HTERT RPE-1 (cell line): Measurements from ENCODE around the gene ATCAY.
"Not testable (repeated sequence)": the region's sequence is repeated elsewhere in the genome, so short reads cannot be mapped to it uniquely, and the experiment has no call there.

ENCODE experiments used
- in situ Hi-C: fragments of 300-500 bp; cut with MboI; formaldehyde crosslinking; loops from 4 replicates; pipeline ENCODE4 v1.14.3; 2020; ENCODE audit warnings: low sequenced_read_pairs

The ATCAY gene

DNA sequence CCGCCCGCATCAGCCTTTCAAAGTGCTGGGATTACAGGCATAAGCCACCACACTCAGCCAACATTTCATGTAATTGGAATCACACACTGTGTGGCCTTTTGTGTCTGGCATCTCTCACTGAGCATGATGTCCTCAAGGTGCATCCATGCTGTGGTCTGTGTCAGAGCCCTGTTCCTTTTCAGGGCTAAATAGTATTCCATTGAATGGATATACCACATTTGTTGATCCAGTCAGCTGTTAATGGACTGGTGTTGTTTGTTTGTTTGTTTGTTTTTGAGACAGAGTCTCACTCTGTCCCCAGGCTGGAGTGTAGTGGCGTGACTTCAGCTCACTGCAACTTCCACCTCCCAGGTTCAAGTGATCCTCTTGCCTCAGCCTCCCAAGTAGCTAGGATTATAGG, 17.9 kb downstream of the ATCAY start:
- in situ Hi-C loops, result no loop called here

DNA sequence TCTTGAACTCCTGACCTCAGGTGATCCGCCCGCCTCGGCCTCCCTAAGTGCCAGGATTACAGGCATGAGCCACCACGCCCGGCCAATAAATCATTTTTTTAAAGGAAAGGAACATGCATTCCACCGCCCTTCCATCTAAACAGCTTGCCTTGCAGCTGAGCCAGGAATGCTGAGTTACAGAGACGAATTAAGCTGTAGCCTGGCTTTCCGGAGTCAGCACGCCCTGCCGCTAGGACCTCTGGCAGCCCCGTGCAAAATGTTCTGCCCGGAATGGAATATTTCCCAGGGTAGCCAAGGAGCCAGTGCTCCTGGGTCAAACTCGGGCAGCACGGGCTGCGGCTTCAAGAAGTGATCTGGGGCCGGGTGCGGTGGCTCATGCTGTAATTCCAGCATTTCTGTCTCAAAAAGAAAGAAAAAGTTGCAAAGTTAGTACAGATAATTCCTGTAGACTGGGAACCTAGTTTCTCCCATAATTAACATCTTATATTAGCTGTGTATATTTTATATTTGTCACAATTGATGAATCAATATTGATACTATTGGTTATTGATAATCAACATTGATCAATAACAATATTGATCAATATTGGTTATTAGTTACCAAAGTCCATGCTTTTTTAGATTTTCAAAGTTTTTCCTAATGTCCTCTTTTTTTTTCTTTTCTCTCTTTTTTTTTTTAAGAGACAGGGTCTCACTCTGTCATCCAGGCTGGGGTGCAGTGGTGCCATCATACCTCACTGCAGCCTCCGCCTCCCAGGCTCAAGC, 19.2 kb downstream of the ATCAY start:
- in situ Hi-C loops, result no loop called here

DNA sequence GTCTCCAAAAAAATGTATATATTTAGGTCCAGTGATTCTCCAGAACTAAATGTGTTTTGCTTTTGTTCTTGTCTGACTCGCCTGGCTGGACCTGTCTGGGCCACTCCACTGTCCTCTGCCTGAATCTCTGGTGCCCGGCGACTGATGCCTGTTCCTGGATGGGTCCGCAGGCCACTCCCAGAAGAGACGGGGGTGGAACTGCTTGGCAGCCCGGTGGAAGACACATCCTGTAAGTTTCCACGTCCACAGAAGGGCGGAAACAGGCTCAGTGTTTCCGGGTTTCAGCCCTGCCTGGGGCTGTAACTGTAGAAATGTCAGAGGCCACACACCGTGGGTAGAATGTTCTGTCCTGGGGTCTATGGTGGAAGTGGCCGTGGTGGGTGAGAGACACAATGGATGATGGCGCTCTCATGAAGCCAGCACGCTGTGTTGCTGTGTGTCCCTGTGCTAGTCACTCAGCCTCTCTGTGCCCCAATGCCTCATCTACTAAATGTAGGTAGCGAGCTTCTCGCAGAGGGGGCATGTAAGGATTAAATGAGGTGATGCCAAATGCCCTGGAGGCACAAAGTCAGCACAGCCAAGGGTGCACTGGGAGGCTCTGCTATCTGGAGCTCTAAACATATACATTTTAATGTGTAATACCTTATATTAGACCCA, 22.0 kb downstream of the ATCAY start:
- in situ Hi-C loops, result no loop called here

DNA sequence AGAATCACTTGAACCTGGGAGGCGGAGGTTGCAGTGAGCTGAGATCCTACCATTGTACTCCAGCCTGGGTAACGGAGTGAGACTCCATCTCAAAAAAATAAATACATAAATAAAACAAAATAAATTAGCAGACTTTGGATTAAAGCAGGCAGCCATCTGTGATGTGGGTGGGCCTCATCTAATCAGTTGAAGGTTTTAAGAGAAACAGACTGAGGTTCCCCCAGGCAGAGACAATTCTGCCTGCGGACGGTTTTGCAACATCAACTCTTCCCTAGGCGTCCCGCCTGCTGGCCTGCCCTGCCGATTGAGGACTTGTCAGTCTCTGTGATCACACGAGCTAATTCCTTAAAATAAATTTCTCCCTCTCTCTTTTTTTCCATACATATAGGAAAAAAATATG, 23.7 kb downstream of the ATCAY start:
- in situ Hi-C loops, result no loop called here

DNA sequence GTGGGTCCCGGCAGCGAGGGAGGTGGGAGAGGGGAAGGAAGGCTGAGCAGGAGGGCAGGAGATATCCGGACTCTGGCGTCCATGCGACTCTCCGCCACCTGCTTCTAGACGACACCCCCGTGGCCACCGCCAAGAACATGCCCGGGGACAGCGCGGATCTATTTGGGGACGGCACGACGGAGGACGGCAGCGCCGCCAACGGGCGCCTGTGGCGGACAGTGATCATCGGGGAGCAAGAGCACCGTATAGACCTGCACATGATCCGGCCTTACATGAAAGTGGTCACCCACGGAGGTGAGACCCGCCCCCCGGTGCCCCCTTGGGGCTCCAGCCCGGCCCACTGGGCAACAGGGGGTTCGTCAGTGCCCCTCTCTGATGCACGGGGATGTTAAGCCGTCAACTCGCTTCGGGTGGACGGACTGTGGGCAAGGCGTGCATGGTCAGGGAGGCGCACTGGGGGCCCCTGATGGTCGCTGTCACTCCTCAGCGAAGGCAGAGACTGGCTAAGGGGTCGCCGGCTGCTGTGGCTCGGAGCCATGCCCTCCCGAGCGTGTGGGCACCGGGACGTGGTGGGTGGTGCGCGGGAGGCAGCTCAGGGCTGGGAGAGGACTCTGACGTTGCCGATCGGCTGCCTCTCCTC, 27.3 kb downstream of the ATCAY start:
- in situ Hi-C loops, result no loop called here

DNA sequence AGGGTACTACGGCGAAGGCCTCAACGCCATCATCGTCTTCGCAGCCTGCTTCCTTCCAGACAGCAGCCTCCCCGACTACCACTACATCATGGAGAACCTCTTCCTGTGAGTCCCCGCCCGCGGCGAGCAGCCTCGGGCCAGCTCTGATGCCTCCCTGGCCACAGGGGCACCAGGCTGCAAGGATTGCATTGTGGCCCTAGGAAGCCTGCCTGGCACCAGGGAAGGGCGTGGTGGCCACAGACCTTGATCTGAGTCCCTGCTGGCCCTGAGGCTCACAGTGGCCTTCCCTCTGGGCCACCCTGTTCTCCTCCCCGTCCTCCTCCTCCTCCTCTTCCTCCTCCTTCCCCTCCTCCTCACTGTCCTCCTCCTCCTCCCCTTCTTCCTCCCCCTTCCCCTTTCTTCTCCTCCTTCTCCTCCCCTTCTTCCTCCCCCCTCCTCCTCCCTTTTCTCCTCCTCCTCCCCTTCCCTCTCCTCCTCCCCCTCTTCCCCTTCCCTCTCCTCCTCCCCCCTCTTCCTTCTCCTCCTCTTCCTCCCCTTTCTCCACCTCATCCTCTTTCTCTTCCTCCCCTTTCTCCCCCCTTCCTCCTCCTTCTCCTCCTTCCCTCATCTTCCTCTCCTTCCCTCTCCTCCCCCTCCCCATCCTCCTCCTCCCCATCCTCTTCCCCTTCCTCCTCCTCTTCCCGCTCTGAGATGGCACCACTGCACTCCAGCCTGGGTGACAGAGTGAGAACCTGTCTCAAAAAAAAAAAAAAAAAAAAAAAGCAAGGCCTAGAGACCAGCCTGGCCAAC, 28.0 kb downstream of the ATCAY start:
- in situ Hi-C loops, result no loop called here

DNA sequence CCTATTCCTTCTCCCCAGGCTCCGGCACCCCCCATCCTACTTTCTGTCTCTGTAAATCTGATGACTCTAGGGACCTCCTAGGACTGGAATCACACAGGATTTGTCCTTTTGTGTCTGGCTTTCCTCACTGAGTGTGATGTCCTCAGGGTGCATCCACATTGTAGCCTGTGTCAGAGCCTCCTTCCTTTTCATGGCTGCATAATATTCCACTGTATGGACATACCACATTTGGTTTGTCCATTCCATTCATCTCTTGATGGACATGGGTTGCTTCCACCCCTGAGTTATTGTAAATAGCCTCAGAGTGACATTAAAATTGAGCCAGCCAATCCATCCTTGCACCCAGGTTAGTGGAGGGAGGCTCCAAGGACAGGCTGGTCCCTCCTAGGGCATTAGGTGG, 29.6 kb downstream of the ATCAY start:
- in situ Hi-C loops, result no loop called here

DNA sequence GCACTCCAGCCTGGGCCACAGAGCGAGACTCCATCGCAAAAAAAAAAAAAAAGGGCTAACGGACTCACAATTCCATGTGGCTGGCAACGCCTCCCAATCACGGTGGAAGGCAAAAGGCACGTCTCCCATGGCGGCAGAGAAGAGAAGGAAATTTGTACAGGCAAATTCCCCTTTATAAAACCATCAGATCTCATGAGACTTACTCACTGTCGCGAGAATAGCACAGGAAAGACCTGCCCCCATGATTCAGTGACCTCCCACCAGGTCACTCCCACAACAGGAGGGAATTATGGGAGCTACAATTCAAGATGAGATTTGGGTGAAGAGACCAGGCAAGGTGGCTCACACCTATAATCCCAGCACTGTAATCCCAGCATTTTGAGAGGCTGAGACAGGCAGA, 33.7 kb downstream of the ATCAY start:
- in situ Hi-C loops, result no loop called here

DNA sequence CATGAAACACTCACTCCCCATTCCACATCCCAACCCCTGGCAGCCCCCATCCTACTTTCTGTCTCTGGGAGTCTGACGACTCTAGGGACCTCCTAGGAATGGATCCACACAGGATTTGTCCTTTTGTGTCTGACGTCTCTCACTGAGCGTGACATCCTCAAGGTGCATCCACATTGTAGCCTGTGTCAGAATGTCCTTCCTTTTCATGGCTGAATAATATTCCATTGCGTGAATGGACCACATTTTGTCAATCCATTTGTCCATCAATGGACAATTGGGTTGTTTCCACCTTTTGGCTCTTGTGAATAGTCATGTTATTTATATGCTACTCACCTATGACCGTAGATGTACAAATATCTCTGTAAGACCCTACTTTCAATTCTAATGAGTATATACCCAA, 35.5 kb downstream of the ATCAY start:
- in situ Hi-C loops, result no loop called here

DNA sequence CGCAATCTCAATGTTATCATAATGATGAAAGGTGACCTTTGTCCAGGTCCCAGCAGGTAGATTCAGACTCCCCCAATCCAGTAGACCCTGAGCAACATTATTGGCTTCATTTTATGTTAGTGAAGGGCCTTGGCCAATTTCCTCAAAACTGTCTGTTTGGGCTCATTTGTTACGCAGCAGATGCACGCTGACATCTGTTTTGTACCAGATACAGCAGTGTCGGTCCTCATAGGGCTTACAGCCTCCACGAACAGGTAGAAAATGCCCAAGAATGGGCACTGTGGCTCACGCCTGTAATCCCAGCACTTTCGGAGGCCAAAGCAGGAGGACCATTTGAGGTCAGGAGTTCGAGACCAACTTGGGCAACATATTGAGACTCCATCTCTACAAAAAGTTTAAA, 39.3 kb downstream of the ATCAY start:
- in situ Hi-C loops, result no loop called here

DNA sequence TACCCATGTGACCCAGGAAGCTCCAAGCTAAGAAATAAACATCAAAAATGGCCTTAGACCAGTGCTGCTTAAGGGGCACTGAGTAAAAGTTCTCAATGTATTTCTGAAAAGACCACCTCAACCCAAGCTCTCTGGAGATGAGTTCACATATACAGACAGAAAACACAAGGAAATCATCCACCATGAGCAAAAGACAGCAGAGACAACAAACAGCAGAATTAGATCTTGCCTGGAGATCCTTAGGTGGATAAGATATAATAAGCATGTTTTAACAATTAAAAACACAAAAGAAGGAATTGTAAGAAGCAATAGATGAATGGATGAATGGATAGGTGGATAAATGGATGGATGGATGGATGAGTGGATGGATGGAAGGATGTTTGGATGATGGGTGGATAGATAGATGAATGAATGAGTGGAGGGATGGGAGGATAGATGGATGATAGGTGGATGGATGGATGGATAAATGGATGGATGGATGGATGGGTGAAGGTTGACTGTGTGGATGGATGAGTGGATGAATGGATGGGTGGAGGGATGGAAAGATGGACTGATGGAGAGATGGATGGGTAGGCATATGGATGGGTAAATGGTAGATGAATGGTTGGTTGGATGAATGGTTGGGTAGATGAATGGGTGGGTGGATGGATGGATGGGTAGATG, 42.7 kb downstream of the ATCAY start:
- in situ Hi-C loops, result no loop called here

DNA sequence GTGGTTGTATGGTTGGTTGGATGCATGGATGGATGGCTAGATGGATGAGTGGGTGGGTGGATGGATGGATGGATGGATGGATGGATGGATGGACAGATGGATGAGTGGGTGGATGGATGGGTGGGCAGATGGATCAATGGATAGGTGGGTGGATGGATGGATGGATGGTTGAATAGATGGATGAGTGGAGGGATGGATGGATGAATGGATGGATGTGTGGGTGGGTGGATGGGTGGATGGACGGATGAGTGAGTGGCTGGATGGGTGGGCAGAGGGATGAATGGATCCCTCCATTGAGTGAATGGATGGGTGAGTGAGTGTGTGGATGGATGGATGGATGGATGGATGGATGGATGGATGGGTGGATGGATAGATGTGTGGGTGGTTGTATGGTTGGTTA, 43.4 kb downstream of the ATCAY start:
- in situ Hi-C loops, result no loop called here

DNA sequence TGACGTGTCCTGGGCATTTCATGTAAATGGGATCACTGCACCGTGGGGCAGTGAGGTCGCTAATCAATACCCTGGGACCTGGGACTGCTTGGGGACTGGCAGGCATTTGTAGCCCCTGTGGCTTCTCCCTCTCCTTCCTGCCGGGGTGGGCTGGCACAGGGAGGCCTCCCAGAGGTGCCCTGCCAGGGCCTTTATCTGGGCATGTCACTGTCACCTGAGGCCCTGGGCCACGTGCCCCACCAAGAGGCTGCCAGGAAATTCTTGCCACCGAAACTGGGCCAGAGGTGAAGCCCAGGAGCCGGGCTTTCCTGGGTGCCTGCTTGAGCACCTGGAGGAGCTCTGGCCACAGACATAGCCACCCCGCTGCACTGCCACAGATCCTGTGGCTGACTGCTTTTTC, 50.6 kb downstream of the ATCAY start:
- in situ Hi-C loops, result no loop called here

DNA sequence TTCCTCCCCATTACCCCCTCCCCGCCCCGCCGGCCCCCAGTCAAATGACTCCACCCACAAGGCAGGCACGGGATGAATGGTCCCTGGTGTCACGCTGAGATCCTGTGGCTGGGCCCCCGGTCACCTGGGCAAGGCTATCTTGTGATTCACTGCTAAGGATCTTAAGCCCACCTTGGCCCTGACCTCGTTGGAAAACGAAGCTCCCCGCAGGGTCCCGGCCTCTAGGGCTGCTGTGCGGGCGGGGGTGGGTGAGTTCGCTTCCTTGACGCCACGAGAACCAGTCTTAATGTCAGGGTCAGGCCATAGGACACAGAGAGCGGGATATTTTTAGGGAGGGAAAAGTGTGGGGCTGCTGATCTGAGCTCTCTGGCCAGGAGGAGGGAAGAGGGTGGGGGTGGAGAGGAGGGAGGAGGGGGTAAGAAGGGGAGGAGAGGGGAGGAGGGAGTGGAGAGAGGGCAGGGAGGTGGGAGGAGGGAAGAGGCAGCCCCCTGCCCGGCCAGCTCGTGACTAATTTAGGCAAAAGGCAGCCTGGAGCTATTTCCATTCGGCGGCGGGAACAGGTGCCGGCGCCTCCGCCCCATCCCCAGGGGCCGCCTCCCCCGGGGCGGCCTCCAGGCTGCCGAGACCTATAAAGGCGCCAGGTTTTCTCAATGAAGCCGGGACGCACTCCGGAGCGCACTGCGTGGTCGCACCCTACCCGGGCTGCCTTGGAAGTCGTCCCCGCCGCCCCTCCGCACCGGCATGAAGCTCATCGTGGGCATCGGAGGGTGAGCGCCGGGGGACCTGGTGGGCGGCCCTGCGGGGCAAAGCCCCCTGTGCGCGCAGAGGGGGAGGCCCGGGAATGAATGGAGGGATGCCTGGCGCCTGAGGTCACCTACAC, 52.7 kb downstream of the ATCAY start, which contains the start of gene NMRK2:
Gene NMRK2, plus strand, starts transcription at position 139 of the 880 bp plus-strand sequence. Its CDS starts 603 bp downstream, at position 742.
- in situ Hi-C loops, result no loop called here

DNA sequence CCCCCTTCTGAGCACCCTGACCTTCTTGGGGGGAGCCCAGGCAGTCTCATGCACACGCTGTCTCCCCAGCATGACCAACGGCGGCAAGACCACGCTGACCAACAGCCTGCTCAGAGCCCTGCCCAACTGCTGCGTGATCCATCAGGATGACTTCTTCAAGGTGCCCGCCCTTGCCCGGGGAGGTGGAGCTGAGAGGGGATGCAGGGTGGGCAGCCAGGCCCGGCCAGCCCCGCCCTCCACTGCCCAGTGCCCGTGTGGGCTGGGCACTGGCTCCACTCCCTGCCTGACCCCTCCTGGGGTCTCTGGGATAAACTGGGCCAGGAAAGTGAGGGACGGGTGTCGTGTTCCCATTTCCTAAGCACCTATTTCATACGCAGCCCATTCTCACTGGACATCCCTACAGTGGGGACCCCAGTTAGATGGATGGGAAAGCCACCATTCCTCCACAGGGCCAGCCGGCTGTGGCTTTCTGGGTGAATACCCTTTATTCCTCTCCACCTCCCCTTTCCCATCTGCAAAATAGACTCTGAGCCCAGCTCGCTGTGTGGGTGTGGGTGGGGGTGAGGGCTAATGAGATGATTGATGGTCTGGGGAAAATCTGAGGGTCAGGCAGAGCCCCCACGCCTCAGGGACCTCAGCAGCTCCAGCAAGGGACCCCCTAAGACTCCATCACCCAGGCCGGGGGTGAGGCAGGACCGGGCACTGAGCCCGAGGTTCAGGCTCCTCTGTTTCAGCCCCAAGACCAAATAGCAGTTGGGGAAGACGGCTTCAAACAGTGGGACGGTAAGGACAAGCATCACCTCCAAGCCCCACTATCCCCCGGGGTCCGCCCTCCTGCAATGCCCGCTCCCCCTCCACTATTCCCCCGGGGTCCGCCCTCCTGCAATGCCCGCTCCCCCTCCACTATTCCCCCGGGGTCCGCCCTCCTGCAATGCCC, 56.3 kb downstream of the ATCAY start:
- in situ Hi-C loops, result no loop called here

DNA sequence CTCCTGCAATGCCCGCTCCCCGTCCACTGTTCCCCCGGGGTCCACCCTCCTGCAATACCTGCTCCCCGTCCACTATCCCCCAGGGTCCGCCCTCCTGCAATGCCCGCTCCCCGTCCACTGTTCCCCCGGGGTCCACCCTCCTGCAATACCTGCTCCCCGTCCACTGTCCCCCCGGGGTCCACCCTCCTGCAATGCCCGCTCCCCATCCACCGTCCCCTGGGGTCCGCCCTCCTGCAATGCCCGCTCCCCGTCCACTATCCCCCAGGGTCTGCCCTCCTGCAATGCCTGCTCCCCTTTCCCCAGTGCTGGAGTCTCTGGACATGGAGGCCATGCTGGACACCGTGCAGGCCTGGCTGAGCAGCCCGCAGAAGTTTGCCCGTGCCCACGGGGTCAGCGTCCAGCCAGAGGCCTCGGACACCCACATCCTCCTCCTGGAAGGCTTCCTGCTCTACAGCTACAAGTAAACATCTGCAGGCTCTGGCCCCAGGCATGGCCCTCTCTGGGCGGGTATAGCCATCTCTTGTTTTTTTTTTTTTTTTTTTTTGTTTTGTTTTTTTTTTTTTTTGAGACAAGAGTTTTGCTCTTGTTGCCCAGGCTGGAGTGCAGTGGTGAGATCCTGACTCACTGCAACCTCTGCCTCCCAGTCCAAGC, 57.9 kb downstream of the ATCAY start:
- in situ Hi-C loops, result not testable (repeated sequence)

DNA sequence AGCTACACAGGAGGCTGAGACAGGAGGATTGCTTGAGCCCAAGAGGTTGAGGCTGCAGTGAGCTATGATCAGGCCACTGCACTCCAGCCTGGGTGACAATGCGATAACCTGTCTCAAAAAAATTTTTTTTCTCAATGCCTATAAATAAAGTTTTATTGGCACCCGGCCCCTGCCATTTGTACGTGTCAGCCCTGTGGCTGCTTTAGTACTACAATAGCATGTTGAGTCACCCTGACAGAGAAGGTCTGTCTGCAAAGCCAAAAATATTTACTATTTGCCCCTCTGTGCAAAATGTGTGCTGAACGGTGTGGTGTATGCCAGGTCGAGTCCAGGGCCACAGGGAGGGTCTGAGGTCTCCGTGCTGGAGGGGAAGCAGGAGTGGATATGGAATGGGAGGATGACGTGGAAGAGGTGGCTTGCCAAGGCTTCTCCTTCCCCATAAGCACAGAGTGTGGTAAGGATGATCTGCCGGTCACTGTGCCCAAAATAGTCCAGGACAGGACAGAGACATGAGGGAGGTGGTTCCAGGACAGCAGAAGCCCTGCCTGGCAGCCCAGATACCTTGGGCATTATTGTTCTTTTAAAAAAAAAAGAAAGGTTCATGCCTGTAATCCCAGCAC, 62.4 kb downstream of the ATCAY start:
- in situ Hi-C loops, result no loop called here
